Loucy (cell line): ENCODE measurements around the gene ZNF22.

Experiments
- EZH2phosphoT487 ChIP-seq: fragments of 200-600 bp; IDR thresholded peaks from 2 replicates; pipeline ENCODE4 v1.6.1; 2018; ENCODE audit warnings: antibody characterized with exemption, mild to moderate bottlenecking, moderate library complexity, borderline replicate concordance
- TF ChIP-seq, protein P1 (sequence below): fragments of 200-600 bp; sonication (generic); conservative IDR thresholded peaks from 2 replicates; pipeline ENCODE4 v1.5.1; 2014; ENCODE audit warnings: mild to moderate bottlenecking, antibody characterized with exemption, low read length

DNA sequence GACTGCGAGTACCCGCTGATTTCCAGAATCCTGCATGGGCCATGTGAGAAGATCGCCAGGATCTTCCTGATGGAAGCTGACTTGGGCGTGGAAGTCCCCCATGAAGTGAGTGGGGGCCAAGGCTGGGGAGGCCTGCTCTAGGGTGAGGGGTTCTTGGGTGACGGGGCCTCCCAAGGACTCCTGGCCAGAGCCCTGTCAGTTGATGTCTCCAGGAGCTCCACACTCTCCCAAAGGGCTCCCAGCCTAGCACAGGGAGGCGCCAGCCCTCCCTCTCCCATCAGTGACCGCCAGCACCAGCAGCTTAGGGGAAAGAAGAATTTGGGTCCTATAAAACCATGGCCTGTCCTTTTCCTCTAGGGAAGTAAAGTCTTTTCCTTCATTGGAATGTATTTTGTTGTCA is 9.8 kb upstream of the ZNF22 start:
- TF ChIP-seq, protein P1, sequence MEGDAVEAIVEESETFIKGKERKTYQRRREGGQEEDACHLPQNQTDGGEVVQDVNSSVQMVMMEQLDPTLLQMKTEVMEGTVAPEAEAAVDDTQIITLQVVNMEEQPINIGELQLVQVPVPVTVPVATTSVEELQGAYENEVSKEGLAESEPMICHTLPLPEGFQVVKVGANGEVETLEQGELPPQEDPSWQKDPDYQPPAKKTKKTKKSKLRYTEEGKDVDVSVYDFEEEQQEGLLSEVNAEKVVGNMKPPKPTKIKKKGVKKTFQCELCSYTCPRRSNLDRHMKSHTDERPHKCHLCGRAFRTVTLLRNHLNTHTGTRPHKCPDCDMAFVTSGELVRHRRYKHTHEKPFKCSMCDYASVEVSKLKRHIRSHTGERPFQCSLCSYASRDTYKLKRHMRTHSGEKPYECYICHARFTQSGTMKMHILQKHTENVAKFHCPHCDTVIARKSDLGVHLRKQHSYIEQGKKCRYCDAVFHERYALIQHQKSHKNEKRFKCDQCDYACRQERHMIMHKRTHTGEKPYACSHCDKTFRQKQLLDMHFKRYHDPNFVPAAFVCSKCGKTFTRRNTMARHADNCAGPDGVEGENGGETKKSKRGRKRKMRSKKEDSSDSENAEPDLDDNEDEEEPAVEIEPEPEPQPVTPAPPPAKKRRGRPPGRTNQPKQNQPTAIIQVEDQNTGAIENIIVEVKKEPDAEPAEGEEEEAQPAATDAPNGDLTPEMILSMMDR = no peak
- TF ChIP-seq EZH2phosphoT487 = no peak
